NCI-H2107 treated with DMSO at 0.1 percent for 48 hours (cell line): ENCODE data around the gene DPT.

Experiments
- DNase-seq: peaks from one replicate; lab custom pipeline; 2025; ENCODE audit not compliant: unreplicated experiment; lab: John Stamatoyannopoulos, UW

The DPT gene

GRCh38 chr1:168736520-168736919, 7.5 kb upstream of the DPT start:
- DNase-seq: no peak

GRCh38 chr1:168735974-168736373, 7.0 kb upstream of the DPT start:
- DNase-seq: no peak

- no peak for DNase-seq
Observed at GRCh38 chr1:168734946-168735345, 5.9 kb upstream of the DPT start.

- DNase-seq: no peak
Observed at GRCh38 chr1:168734271-168734670, 5.3 kb upstream of the DPT start.

GRCh38 chr1:168733241-168733640, 4.2 kb upstream of the DPT start:
- DNase-seq: no peak

GRCh38 chr1:168732736-168733135, 3.7 kb upstream of the DPT start:
- peak; percentile 42 for DNase-seq

- DNase-seq: no peak
Observed at GRCh38 chr1:168731244-168731953, 2.4 kb upstream of the DPT start.

GRCh38 chr1:168729405-168729802, 398 bp upstream of the DPT start:
- no peak for DNase-seq

GRCh38 chr1:168726719-168727118, 2.3 kb downstream of the DPT start:
- no peak for DNase-seq

- DNase-seq: no peak
Observed at GRCh38 chr1:168726281-168726680, 2.7 kb downstream of the DPT start.

- no peak for DNase-seq
Observed at GRCh38 chr1:168725831-168726230, 3.2 kb downstream of the DPT start.

GRCh38 chr1:168725060-168725459, 3.9 kb downstream of the DPT start:
- DNase-seq: no peak

GRCh38 chr1:168723000-168723399, 6.0 kb downstream of the DPT start:
- DNase-seq: no peak

- DNase-seq: no peak
Observed at GRCh38 chr1:168720839-168721238, 8.2 kb downstream of the DPT start.

GRCh38 chr1:168719306-168720111, 9.5 kb downstream of the DPT start:
- no peak for DNase-seq

GRCh38 chr1:168717906-168718891, 10.8 kb downstream of the DPT start:
- DNase-seq: no peak

- DNase-seq: no peak
Observed at GRCh38 chr1:168714012-168714411, 15.0 kb downstream of the DPT start.

GRCh38 chr1:168709405-168710363, 19.3 kb downstream of the DPT start:
- DNase-seq: no peak

GRCh38 chr1:168708698-168709404, 20.2 kb downstream of the DPT start:
- no peak for DNase-seq
